Measurements from ENCODE around the gene CCDC184.
"Not testable (repeated sequence)": the region's sequence is repeated elsewhere in the genome, so short reads cannot be mapped to it uniquely, and the experiment has no call there.

Gene CCDC184

DNA sequence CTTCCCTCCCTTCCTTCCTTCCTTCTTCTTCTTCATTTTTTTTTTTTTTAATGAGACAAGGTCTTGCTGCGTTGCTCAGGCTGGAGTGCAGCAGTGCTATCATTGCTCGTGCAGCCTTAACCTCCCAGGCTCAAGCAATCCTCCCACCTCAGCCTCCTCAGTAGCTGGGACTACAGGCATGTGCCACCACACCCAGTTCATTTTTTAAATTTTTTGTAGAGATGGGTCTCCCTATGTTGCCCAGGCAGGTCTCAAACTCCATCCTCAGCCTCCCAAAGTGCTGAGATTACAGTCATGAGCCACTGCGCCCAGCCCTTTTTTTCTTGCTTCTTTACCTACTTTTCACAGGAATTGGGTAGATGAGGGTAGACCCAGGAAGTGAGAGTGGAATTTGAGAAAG is 18.1 kb downstream of the CCDC184 start:
- DNase-seq (ENCODE audit: low read depth in 2 of 3, low spot score in 1 of 3) = no peak

DNA sequence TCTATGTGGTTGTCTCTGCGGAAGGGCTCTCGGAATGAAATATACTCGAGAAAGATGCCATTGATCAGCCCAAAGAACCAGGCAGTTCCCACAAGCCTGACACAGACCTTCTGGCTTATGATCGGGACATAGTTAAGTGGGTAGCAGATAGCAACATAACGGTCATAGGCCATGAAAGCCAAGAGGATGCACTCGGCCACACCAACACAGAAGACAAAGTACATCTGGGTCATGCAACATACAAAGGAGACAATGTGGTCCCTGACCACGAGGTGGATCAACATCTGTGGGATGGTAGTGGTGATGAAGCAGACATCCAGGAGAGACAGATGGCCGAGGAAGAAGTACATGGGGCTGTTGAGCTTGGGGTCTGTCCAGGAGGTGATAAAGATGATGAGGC is 19.3 kb downstream of the CCDC184 start:
- no peak for DNase-seq (ENCODE audit: low read depth in 2 of 3, low spot score in 1 of 3)

DNA sequence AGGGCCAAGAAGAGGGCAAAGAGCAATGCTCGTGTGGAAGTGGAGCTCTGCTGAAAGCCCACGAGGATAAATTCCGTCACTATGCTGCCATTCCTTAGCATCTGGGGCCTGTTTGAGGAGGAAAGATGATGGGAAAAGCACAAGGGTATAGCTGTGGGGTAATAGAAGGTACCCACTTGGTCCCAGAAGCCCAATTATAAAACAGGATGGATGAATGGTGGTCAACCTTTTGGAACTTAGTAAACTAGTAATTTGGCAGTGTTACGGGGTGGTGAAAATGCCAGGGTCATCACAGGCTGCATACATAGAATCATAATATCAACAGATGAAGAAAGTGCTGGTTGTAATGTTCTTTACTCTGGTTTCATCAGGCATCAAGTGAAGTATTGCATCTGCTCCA is 19.7 kb downstream of the CCDC184 start, which contains the start of gene OR10AD1:
TSS of gene OR10AD1 (minus strand) at position 101 of the 400 bp plus-strand sequence. CDS start at position 101, 0 bp downstream.
- no peak for DNase-seq (ENCODE audit: low read depth in 2 of 3, low spot score in 1 of 3)

DNA sequence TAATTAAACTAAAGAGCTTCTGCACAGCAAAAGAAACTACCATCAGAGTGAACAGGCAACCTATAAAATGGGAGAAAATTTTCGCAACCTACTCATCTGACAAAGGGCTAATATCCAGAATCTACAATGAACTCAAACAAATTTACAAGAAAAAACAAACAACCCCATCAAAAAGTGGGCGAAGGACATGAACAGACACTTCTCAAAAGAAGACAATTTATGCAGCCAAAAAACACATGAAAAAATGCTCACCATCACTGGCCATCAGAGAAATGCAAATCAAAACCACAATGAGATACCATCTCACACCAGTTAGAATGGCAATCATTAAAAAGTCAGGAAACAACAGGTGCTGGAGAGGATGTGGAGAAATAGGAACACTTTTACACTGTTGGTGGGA is 26.1 kb downstream of the CCDC184 start:
- DNase-seq (ENCODE audit: low read depth in 2 of 3, low spot score in 1 of 3) = not testable (repeated sequence)

DNA sequence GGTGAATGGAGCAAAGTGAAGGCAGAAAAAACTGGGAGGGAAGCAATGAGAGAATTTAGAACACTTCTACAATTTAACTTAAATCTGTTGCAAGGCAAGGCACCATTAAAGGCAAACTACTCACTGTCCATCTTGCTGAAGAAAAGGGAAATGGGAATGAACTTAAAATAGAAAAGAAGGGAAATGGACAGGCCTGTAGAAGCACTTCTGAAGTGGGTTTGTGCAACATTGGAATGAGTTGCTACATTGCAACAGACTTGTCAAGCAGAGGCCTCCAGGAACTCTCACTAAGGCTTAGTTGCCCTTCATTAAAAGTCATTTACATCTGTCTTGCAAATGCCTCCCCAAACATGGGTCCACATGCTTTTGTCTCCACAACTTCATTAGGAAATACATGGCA is 33.3 kb downstream of the CCDC184 start:
- no peak for DNase-seq (ENCODE audit: low read depth in 2 of 3, low spot score in 1 of 3)

DNA sequence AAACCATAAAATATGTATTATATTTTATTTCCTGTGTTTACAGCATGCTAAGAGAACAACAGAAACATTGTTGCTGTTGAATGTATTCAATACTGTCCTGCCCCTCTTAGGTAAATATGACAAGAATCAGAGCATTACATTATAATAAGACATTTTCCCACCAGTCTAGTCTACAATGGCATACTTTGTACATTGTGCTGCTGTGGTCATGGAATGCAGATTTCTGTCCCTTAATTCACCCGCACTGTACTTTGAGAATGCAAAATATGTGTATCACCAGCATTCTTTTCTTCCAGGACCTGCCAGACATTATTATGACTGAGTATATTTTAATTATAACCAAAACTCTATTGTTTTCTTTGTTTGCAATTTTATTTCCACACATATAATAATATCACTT is 36.2 kb downstream of the CCDC184 start:
- no peak for DNase-seq (ENCODE audit: low read depth in 2 of 3, low spot score in 1 of 3)

DNA sequence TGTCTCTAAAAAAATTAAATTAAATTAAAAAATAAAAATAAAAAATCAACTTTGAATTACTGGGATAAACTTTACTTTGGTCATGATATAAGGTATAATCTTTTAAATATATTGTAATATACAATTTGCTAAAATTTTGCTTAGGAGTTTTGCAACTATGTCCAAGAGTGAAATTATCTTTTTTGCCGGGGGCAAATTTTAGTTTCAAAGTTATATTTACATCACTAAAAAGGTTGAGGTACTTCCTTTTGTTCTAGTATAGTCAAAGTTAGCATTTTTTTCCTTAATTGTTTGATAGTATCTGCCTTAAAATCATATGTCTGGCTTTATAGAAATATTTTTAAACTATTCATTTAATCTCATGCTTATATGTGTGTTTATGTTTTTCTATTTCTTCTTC is 37.3 kb downstream of the CCDC184 start:
- no peak for DNase-seq (ENCODE audit: low read depth in 2 of 3, low spot score in 1 of 3)

DNA sequence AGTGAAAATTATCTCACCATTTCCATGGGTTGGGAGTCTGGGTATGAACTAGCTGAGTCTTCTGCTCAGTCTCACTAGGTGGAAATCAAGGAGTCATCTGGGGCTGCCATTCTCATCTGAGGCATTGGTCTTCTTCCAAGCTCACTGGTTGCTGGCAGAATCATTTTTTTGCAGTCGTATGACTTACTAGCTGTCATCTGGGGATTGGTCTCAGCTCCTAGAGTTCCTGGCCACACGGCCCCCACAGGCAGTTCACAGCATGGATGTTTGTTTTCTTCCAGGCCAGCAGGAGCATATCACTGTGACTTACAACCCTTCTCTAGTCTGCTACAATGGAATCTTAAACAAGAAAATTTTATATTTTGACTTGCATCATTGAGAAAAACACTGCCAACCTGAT is 38.2 kb downstream of the CCDC184 start:
- no peak for DNase-seq (ENCODE audit: low read depth in 2 of 3, low spot score in 1 of 3)

DNA sequence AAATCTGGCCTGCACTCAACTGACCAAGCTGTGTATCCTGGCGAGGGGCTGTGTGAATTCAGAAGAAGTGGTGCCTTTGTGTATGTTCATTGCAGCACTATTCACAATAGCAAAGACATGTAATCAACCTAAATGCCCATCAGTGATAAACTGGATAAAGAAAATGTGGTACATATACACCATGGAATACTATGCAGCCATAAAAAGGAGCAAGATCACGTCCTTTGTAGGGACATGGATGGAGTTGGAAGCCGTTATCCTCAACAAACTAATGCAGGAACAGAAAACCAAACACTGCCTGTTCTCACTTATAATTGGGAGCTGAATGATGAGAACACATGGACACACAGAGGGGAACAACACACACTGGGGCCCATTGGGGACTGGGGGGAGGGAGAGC is 41.1 kb downstream of the CCDC184 start:
- not testable (repeated sequence) for DNase-seq (ENCODE audit: low read depth in 2 of 3, low spot score in 1 of 3)

DNA sequence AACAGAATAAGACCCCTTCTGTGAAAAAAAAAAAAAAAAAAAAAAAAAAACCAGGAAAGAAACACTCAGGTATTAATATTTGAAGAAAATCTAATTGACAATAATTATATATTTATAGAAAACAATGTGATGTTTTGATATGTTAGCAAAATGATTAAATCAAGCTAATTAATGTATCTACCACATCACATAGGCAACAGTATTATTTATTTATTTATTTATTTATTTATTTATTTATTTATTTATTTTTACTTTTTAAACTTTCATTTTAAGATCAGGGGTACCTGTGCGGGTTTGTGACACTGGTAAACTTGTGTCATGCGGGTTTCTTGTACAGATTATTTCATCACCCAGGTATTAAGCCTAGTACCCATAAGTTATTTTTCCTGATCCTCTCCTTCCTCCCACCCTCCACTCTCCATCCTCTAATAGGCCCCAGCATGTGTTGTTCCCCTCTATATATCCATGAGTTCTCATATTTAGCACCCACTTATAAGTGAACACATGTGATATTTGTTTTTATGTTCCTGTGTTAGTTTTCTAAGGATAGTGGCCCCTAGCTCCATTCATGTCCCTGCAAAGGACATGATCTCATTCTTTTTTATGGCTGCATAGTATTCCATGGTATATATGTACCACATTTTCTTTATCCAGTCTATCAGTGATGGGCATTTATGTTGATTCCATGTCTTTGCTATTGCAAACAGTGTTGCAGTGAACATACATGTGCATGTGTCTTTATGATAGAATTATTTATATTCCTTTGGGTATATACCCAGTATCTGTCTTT is 47.9 kb downstream of the CCDC184 start:
- DNase-seq (ENCODE audit: low read depth in 2 of 3, low spot score in 1 of 3) = not testable (repeated sequence)

Data from stimulated activated CD4-positive, alpha-beta T cell treated with anti-CD3 and anti-CD28 coated beads, Interleukin-12 subunit alpha, Interleukin-12 subunit beta, amount 100 ng/mL, for 48 hours (primary cell).